WTC11 (cell line): Measurements from ENCODE around the gene TMEM94.

ENCODE experiments used
- JUN ChIP-seq: sonication (generic); formaldehyde crosslinking; IDR thresholded peaks from 2 replicates; pipeline ENCODE4 v1.8.0; 2023; ENCODE audit warnings: mild to moderate bottlenecking, missing genetic modification reagents
- NFATC4 ChIP-seq: fragments of 250-450 bp; sonication (Bioruptor Pico); IDR thresholded peaks from 2 replicates; pipeline ENCODE4 v1.9.0; 2021; ENCODE audit warnings: mild to moderate bottlenecking
- TCF7 ChIP-seq: sonication (generic); formaldehyde crosslinking; IDR thresholded peaks from 2 replicates; pipeline ENCODE4 v1.8.0; 2022; ENCODE audit warnings: mild to moderate bottlenecking, low read depth, missing genetic modification reagents, moderate library complexity
- ZNF263 ChIP-seq: sonication (generic); formaldehyde crosslinking; IDR thresholded peaks from 2 replicates; pipeline ENCODE4 v1.8.1; 2022; ENCODE audit warnings: low read depth, mild to moderate bottlenecking, moderate library complexity, missing genetic modification reagents
- TF ChIP-seq, protein P1 (sequence below): fragments of 200-600 bp; IDR thresholded peaks from 2 replicates; pipeline ENCODE4 v1.8.0; 2022; ENCODE audit warnings: antibody characterized with exemption
- TF ChIP-seq, protein P2 (sequence below): sonication (generic); formaldehyde crosslinking; IDR thresholded peaks from 2 replicates; pipeline ENCODE4 v1.8.1; 2022; ENCODE audit warnings: low read depth, missing genetic modification reagents, borderline replicate concordance

DNA sequence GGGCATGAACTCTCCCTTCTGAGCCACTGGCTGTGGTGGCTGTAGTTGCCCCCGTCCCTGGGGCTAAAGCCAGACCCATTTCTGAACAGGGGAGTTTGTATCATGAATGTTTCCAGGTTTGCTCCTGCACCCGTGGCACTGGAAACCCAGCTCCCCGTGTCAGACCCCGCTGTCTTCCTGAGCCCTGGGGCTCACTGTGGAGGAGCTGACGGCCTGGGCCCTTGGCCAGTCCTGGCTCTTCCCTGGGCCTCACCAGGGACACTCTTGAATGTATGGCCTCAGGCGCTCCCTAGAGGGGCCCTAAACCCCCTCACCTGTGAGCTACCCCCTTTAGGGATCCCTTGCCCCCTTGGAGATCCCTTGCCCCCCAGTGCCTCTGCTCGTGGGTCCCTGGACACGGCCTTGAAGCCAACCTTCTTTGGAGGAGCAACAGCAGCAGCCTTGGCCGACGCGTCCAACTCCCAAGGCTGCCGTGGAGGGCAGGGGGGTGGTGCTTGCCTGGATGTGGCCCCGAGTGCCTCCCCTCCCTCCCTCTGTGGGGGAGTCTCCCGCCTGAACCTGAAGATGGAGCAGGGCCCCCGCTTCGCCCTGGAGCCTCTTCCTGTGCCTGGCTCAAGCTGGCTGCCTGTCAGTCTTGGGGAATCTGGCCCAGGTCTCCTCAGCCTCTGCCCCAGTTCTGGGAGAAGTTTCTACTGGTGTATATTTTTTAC, 43.0 kb downstream of the TMEM94 start:
- TF ChIP-seq, protein P1, sequence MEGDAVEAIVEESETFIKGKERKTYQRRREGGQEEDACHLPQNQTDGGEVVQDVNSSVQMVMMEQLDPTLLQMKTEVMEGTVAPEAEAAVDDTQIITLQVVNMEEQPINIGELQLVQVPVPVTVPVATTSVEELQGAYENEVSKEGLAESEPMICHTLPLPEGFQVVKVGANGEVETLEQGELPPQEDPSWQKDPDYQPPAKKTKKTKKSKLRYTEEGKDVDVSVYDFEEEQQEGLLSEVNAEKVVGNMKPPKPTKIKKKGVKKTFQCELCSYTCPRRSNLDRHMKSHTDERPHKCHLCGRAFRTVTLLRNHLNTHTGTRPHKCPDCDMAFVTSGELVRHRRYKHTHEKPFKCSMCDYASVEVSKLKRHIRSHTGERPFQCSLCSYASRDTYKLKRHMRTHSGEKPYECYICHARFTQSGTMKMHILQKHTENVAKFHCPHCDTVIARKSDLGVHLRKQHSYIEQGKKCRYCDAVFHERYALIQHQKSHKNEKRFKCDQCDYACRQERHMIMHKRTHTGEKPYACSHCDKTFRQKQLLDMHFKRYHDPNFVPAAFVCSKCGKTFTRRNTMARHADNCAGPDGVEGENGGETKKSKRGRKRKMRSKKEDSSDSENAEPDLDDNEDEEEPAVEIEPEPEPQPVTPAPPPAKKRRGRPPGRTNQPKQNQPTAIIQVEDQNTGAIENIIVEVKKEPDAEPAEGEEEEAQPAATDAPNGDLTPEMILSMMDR = no peak
- TF ChIP-seq JUN (CRISPR knock-in tag) (no peak), ZNF263 (CRISPR knock-in tag) (no peak), NFATC4 (CRISPR knock-in tag) (no peak), TCF7 (CRISPR knock-in tag) (no peak)
- TF ChIP-seq, protein P2, sequence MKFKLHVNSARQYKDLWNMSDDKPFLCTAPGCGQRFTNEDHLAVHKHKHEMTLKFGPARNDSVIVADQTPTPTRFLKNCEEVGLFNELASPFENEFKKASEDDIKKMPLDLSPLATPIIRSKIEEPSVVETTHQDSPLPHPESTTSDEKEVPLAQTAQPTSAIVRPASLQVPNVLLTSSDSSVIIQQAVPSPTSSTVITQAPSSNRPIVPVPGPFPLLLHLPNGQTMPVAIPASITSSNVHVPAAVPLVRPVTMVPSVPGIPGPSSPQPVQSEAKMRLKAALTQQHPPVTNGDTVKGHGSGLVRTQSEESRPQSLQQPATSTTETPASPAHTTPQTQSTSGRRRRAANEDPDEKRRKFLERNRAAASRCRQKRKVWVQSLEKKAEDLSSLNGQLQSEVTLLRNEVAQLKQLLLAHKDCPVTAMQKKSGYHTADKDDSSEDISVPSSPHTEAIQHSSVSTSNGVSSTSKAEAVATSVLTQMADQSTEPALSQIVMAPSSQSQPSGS (CRISPR knock-in tag) = no peak
